Measurements from ENCODE around the gene PRDM2. TPM values are rescaled to one million over a fixed set of nuclear protein-coding genes. Genes with fewer than 3 reads are reported as not detected.
A peak's percentile ranks its signal among the peaks of the same experiment; 100 is the strongest.

PRDM2 gene
- 36.0 TPM for polyA plus RNA-seq (2013, experiment 1 of 4)
- polyA plus RNA-seq (2013, experiment 2 of 4) = 35.7 TPM
- 30.1 TPM for polyA plus RNA-seq (2013, experiment 3 of 4)
- 30.1 TPM for polyA plus RNA-seq (2013, experiment 4 of 4)

- peaks cover 24% of the 10 kb centered on the region for H3K27me3 ChIP-seq (ENCODE audit: control insufficient read depth, insufficient read depth, low read length, poor library complexity, severe bottlenecking)
- H3K4me1 ChIP-seq (ENCODE audit: control insufficient read depth, insufficient read depth, low read length) = no peaks in the 10 kb centered on the region
- peak within 1 kb of the TSS; percentile 62 for H3K4me3 ChIP-seq (ENCODE audit: insufficient read depth, low read depth, low read length)
- no peaks in the 10 kb centered on the region for H3K36me3 ChIP-seq (ENCODE audit: control insufficient read depth, insufficient read depth, low read length)
- WGBS, 2 experiments = 1 to 2% methylated on average over 87 of the region's 87 CpGs
- no peak within 1 kb of the TSS for H3K27ac ChIP-seq (ENCODE audit: insufficient read depth, low read depth, low read length, poor library complexity, severe bottlenecking)
- H3K9me3 ChIP-seq (ENCODE audit: control insufficient read depth, low read length) = no peaks in the 10 kb centered on the region
These were observed at the start of gene PRDM2 for GRCh38 chr1:13699936-13700520. Gene PRDM2, plus strand, starts transcription at chr1:13700188. Its CDS starts 15,418 bp downstream, at chr1:13715606.

GRCh38 chr1:13651279-13651678 lies 48.7 kb upstream of the PRDM2 start:
- H3K9me3 ChIP-seq (ENCODE audit: control insufficient read depth, low read length) = no peaks in the 10 kb centered on the region
- no peaks in the 10 kb centered on the region for H3K27me3 ChIP-seq (ENCODE audit: control insufficient read depth, insufficient read depth, low read length, poor library complexity, severe bottlenecking)
- 90% methylated on average over 1 of the region's 3 CpGs; no CpG with 5 or more reads in 1 of the 2 experiments for WGBS, 2 experiments
- no peak overlapping the region for H3K4me3 ChIP-seq (ENCODE audit: insufficient read depth, low read depth, low read length)
- no peak overlapping the region for H3K27ac ChIP-seq (ENCODE audit: insufficient read depth, low read depth, low read length, poor library complexity, severe bottlenecking)
- no peaks in the 10 kb centered on the region for H3K4me1 ChIP-seq (ENCODE audit: control insufficient read depth, insufficient read depth, low read length)
- no peaks in the 10 kb centered on the region for H3K36me3 ChIP-seq (ENCODE audit: control insufficient read depth, insufficient read depth, low read length)

GRCh38 chr1:13652238-13652637 lies 47.8 kb upstream of the PRDM2 start:
- H3K4me3 ChIP-seq (ENCODE audit: insufficient read depth, low read depth, low read length) = no peak overlapping the region
- no peaks in the 10 kb centered on the region for H3K4me1 ChIP-seq (ENCODE audit: control insufficient read depth, insufficient read depth, low read length)
- H3K27ac ChIP-seq (ENCODE audit: insufficient read depth, low read depth, low read length, poor library complexity, severe bottlenecking) = no peak overlapping the region
- WGBS, 2 experiments = 95% methylated on average over 1 of the region's 1 CpG
- H3K9me3 ChIP-seq (ENCODE audit: control insufficient read depth, low read length) = no peaks in the 10 kb centered on the region
- no peaks in the 10 kb centered on the region for H3K27me3 ChIP-seq (ENCODE audit: control insufficient read depth, insufficient read depth, low read length, poor library complexity, severe bottlenecking)
- no peaks in the 10 kb centered on the region for H3K36me3 ChIP-seq (ENCODE audit: control insufficient read depth, insufficient read depth, low read length)

- no peaks in the 10 kb centered on the region for H3K4me1 ChIP-seq (ENCODE audit: control insufficient read depth, insufficient read depth, low read length)
- WGBS, 2 experiments = 93 to 95% methylated on average over 5 of the region's 5 CpGs
- no peak overlapping the region for H3K27ac ChIP-seq (ENCODE audit: insufficient read depth, low read depth, low read length, poor library complexity, severe bottlenecking)
These were observed 38.4 kb upstream of the PRDM2 start for GRCh38 chr1:13661539-13661938.

GRCh38 chr1:13662493-13662892 lies 37.5 kb upstream of the PRDM2 start:
- WGBS, 2 experiments = 76 to 95% methylated on average over 2 to 4 of the region's 4 CpGs

More at GRCh38 chr1:13661539-13661938, 38.4 kb upstream of the PRDM2 start:
- Histone ChIP-seq H3K27me3 (ENCODE audit: control insufficient read depth, insufficient read depth, low read length, poor library complexity, severe bottlenecking) (no peaks in the 10 kb centered on the region), H3K9me3 (ENCODE audit: control insufficient read depth, low read length) (no peaks in the 10 kb centered on the region), H3K4me3 (ENCODE audit: insufficient read depth, low read depth, low read length) (no peak overlapping the region), H3K36me3 (ENCODE audit: control insufficient read depth, insufficient read depth, low read length) (no peaks in the 10 kb centered on the region)

GRCh38 chr1:13663969-13664368 lies 36.0 kb upstream of the PRDM2 start:
- Histone ChIP-seq H3K4me3 (ENCODE audit: insufficient read depth, low read depth, low read length) (no peak overlapping the region), H3K27ac (ENCODE audit: insufficient read depth, low read depth, low read length, poor library complexity, severe bottlenecking) (no peak overlapping the region)
- WGBS, 2 experiments = 88 to 89% methylated on average over 4 of the region's 4 CpGs

More at GRCh38 chr1:13662493-13662892, 37.5 kb upstream of the PRDM2 start:
- no peaks in the 10 kb centered on the region for H3K27me3 ChIP-seq (ENCODE audit: control insufficient read depth, insufficient read depth, low read length, poor library complexity, severe bottlenecking)
- H3K27ac ChIP-seq (ENCODE audit: insufficient read depth, low read depth, low read length, poor library complexity, severe bottlenecking) = no peak overlapping the region
- no peaks in the 10 kb centered on the region for H3K9me3 ChIP-seq (ENCODE audit: control insufficient read depth, low read length)
- no peak overlapping the region for H3K4me3 ChIP-seq (ENCODE audit: insufficient read depth, low read depth, low read length)
- no peaks in the 10 kb centered on the region for H3K4me1 ChIP-seq (ENCODE audit: control insufficient read depth, insufficient read depth, low read length)
- H3K36me3 ChIP-seq (ENCODE audit: control insufficient read depth, insufficient read depth, low read length) = no peaks in the 10 kb centered on the region

GRCh38 chr1:13664451-13664850 lies 35.5 kb upstream of the PRDM2 start:
- no peaks in the 10 kb centered on the region for H3K9me3 ChIP-seq (ENCODE audit: control insufficient read depth, low read length)
- 83 to 100% methylated on average over 1 of the region's 1 CpG for WGBS, 2 experiments
- no peaks in the 10 kb centered on the region for H3K36me3 ChIP-seq (ENCODE audit: control insufficient read depth, insufficient read depth, low read length)
- H3K27me3 ChIP-seq (ENCODE audit: control insufficient read depth, insufficient read depth, low read length, poor library complexity, severe bottlenecking) = no peaks in the 10 kb centered on the region
- no peak overlapping the region for H3K27ac ChIP-seq (ENCODE audit: insufficient read depth, low read depth, low read length, poor library complexity, severe bottlenecking)
- no peaks in the 10 kb centered on the region for H3K4me1 ChIP-seq (ENCODE audit: control insufficient read depth, insufficient read depth, low read length)
- H3K4me3 ChIP-seq (ENCODE audit: insufficient read depth, low read depth, low read length) = no peak overlapping the region

More at GRCh38 chr1:13663969-13664368, 36.0 kb upstream of the PRDM2 start:
- Histone ChIP-seq H3K27me3 (ENCODE audit: control insufficient read depth, insufficient read depth, low read length, poor library complexity, severe bottlenecking) (no peaks in the 10 kb centered on the region), H3K9me3 (ENCODE audit: control insufficient read depth, low read length) (no peaks in the 10 kb centered on the region), H3K36me3 (ENCODE audit: control insufficient read depth, insufficient read depth, low read length) (no peaks in the 10 kb centered on the region), H3K4me1 (ENCODE audit: control insufficient read depth, insufficient read depth, low read length) (no peaks in the 10 kb centered on the region)

GRCh38 chr1:13666317-13666716 lies 33.7 kb upstream of the PRDM2 start:
- no peaks in the 10 kb centered on the region for H3K36me3 ChIP-seq (ENCODE audit: control insufficient read depth, insufficient read depth, low read length)
- WGBS, 2 experiments = 90 to 92% methylated on average over 5 of the region's 5 CpGs
- H3K27me3 ChIP-seq (ENCODE audit: control insufficient read depth, insufficient read depth, low read length, poor library complexity, severe bottlenecking) = no peaks in the 10 kb centered on the region
- H3K27ac ChIP-seq (ENCODE audit: insufficient read depth, low read depth, low read length, poor library complexity, severe bottlenecking) = no peak overlapping the region
- H3K9me3 ChIP-seq (ENCODE audit: control insufficient read depth, low read length) = no peaks in the 10 kb centered on the region
- H3K4me3 ChIP-seq (ENCODE audit: insufficient read depth, low read depth, low read length) = no peak overlapping the region
- no peaks in the 10 kb centered on the region for H3K4me1 ChIP-seq (ENCODE audit: control insufficient read depth, insufficient read depth, low read length)

- 87% methylated on average over 4 of the region's 4 CpGs for WGBS, 2 experiments
- Histone ChIP-seq H3K4me1 (ENCODE audit: control insufficient read depth, insufficient read depth, low read length) (no peaks in the 10 kb centered on the region), H3K27me3 (ENCODE audit: control insufficient read depth, insufficient read depth, low read length, poor library complexity, severe bottlenecking) (no peaks in the 10 kb centered on the region), H3K36me3 (ENCODE audit: control insufficient read depth, insufficient read depth, low read length) (no peaks in the 10 kb centered on the region), H3K9me3 (ENCODE audit: control insufficient read depth, low read length) (no peaks in the 10 kb centered on the region), H3K4me3 (ENCODE audit: insufficient read depth, low read depth, low read length) (no peak overlapping the region), H3K27ac (ENCODE audit: insufficient read depth, low read depth, low read length, poor library complexity, severe bottlenecking) (no peak overlapping the region)
These were observed 32.3 kb upstream of the PRDM2 start for GRCh38 chr1:13667691-13668090.

GRCh38 chr1:13674377-13674776 lies 25.6 kb upstream of the PRDM2 start:
- no peaks in the 10 kb centered on the region for H3K27me3 ChIP-seq (ENCODE audit: control insufficient read depth, insufficient read depth, low read length, poor library complexity, severe bottlenecking)
- no peak overlapping the region for H3K27ac ChIP-seq (ENCODE audit: insufficient read depth, low read depth, low read length, poor library complexity, severe bottlenecking)
- H3K36me3 ChIP-seq (ENCODE audit: control insufficient read depth, insufficient read depth, low read length) = no peaks in the 10 kb centered on the region
- H3K4me1 ChIP-seq (ENCODE audit: control insufficient read depth, insufficient read depth, low read length) = no peaks in the 10 kb centered on the region
- H3K4me3 ChIP-seq (ENCODE audit: insufficient read depth, low read depth, low read length) = no peak overlapping the region
- 70 to 72% methylated on average over 5 of the region's 5 CpGs for WGBS, 2 experiments
- no peaks in the 10 kb centered on the region for H3K9me3 ChIP-seq (ENCODE audit: control insufficient read depth, low read length)
